HG02870 (cell line): ENCODE measurements around the gene ARL8B.

ENCODE experiments used
- ATAC-seq: cut with Tn5 transposase; IDR thresholded peaks from one replicate; pipeline ENCODE4 v1.9.1; 2021; ENCODE audit warnings: mild to moderate bottlenecking, moderate library complexity; ENCODE audit not compliant: unreplicated experiment

The ARL8B gene

GRCh38 chr3:5202222-5202621, 80.1 kb downstream of the ARL8B start:
- no peak for ATAC-seq

GRCh38 chr3:5205165-5205941, 83.3 kb downstream of the ARL8B start:
- peak; percentile 97 for ATAC-seq

GRCh38 chr3:5210926-5211325, 88.8 kb downstream of the ARL8B start:
- ATAC-seq, result no peak

GRCh38 chr3:5212628-5213573, 90.8 kb downstream of the ARL8B start:
- ATAC-seq, result no peak

GRCh38 chr3:5213574-5213966, 91.5 kb downstream of the ARL8B start:
- ATAC-seq, result no peak

- no peak for ATAC-seq
These were observed 92.3 kb downstream of the ARL8B start for GRCh38 chr3:5214352-5214751.

- no peak for ATAC-seq
These were observed 95.9 kb downstream of the ARL8B start for GRCh38 chr3:5217824-5218595.

GRCh38 chr3:5218815-5219214, 96.7 kb downstream of the ARL8B start:
- no peak for ATAC-seq

GRCh38 chr3:5219216-5219615, 97.1 kb downstream of the ARL8B start:
- ATAC-seq, result no peak

GRCh38 chr3:5220193-5220592, 98.1 kb downstream of the ARL8B start:
- ATAC-seq, result no peak

GRCh38 chr3:5220667-5221431, 98.8 kb downstream of the ARL8B start:
- no peak for ATAC-seq

- no peak for ATAC-seq
These were observed 99.6 kb downstream of the ARL8B start for GRCh38 chr3:5221701-5222100.

GRCh38 chr3:5222283-5223005, 100.4 kb downstream of the ARL8B start:
- no peak for ATAC-seq

GRCh38 chr3:5226783-5227182, 104.7 kb downstream of the ARL8B start:
- ATAC-seq, result no peak

- ATAC-seq, result no peak
These were observed 105.7 kb downstream of the ARL8B start for GRCh38 chr3:5227812-5228211.

- no peak for ATAC-seq
These were observed 107.3 kb downstream of the ARL8B start for GRCh38 chr3:5229414-5229813.
